ENCODE measurements around the gene DGKZ.
A peak's percentile ranks its signal among the peaks of the same experiment; 100 is the strongest.
"Not testable (repeated sequence)": the region's sequence is repeated elsewhere in the genome, so short reads cannot be mapped to it uniquely, and the experiment has no call there.

DGKZ gene

GRCh38 chr11:46367244-46367915 is 20.1 kb downstream of the DGKZ start:
- no peak overlapping the region for H3K27ac ChIP-seq
- TF ChIP-seq CTCF (IDR thresholded peaks at IDR 0.05) (peak; percentile 82), ZFX (IDR thresholded peaks at IDR 0.05; ENCODE audit: borderline replicate concordance) (no peak)

DNA sequence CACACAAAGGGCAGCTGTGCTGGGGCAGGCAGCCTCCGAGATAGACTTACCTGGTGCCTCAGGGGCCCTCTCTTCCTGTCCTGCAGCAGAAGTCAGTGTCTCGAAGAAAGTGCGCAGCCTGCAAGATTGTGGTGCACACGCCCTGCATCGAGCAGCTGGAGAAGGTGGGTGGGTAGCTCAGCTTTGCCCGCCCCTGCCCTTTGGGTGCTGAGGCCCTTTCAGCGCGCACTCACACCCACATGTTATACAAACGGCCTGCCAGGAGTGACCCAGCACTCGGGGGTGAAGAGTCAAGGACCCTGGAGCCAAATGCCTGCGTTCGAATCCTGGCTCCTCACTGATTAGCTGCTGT is 20.6 kb downstream of the DGKZ start:
- TF ChIP-seq CTCF (IDR thresholded peaks at IDR 0.05), result peak; percentile 56
- no peak for TF ChIP-seq ZFX (IDR thresholded peaks at IDR 0.05; ENCODE audit: borderline replicate concordance)
- no peak overlapping the region for H3K27ac ChIP-seq

DNA sequence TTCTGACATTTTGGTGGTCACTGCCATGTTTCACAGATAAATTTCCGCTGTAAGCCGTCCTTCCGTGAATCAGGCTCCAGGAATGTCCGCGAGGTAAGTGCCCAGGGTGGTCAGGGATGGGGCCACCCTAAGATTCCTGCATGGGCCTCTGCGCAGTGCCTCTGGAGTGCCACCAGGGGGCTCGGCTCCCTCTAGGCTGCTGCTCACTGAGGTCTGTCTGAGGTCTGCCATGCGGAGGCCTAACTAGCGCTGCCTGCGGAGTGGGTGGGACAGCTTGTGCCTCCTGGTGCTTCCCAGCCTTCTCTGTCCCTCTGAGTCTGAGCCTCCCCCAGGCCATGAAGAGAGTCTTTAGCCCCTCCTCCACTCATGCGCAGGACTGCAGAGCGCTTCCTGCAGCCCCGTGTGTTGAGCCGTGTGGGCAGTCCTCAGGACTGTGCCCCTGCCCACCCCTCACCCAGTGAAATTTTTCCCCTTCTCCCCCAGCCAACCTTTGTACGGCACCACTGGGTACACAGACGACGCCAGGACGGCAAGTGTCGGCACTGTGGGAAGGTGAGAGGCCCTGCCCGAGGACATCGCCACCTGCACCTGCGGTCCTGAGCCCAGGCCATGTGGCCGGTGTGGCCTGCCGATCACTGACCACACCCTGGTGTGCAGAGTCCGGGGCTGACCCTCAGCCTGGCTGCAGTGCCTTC is 22.3 kb downstream of the DGKZ start:
- H3K27ac ChIP-seq, result no peak overlapping the region

GRCh38 chr11:46370253-46370652 is 23.0 kb downstream of the DGKZ start:
- H3K27ac ChIP-seq, result no peak overlapping the region
- no peak for TF ChIP-seq ZFX (IDR thresholded peaks at IDR 0.05; ENCODE audit: borderline replicate concordance)
- TF ChIP-seq CTCF (IDR thresholded peaks at IDR 0.05), result no peak

More for the DNA sequence above, 22.3 kb downstream of the DGKZ start:
- TF ChIP-seq CTCF (IDR thresholded peaks at IDR 0.05) (peak; percentile 92), ZFX (IDR thresholded peaks at IDR 0.05; ENCODE audit: borderline replicate concordance) (no peak)

DNA sequence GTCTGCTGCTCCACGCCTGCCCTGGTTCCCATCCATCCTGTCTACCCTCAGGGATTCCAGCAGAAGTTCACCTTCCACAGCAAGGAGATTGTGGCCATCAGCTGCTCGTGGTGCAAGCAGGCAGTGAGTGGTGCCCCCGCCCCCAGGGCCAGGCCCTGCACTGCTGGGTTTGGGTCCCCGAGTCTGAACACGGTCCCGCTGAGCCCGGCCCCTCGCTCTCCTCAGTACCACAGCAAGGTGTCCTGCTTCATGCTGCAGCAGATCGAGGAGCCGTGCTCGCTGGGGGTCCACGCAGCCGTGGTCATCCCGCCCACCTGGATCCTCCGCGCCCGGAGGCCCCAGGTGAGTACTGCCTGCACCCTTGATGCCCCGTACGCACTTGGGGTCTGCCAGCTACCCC is 24.0 kb downstream of the DGKZ start:
- H3K27ac ChIP-seq, result not testable (repeated sequence)

- TF ChIP-seq CTCF (IDR thresholded peaks at IDR 0.05), result no peak
- TF ChIP-seq ZFX (IDR thresholded peaks at IDR 0.05; ENCODE audit: borderline replicate concordance), result no peak
- H3K27ac ChIP-seq, result no peak overlapping the region
Measured at GRCh38 chr11:46372086-46372485, 24.8 kb downstream of the DGKZ start.

DNA sequence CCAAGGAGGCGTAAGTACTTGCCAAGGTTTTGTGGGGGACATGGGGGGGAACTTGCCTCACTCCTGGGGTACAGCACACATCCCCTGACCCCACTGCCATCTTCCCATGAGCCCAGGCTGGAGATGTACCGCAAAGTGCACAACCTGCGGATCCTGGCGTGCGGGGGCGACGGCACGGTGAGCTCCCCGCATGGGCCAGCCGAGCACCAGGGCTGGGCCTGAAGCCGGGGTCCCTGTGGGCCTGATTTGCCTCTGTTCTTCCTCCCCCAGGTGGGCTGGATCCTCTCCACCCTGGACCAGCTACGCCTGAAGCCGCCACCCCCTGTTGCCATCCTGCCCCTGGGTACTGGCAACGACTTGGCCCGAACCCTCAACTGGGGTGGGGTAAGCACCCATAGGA is 25.2 kb downstream of the DGKZ start:
- H3K27ac ChIP-seq, result not testable (repeated sequence)

DNA sequence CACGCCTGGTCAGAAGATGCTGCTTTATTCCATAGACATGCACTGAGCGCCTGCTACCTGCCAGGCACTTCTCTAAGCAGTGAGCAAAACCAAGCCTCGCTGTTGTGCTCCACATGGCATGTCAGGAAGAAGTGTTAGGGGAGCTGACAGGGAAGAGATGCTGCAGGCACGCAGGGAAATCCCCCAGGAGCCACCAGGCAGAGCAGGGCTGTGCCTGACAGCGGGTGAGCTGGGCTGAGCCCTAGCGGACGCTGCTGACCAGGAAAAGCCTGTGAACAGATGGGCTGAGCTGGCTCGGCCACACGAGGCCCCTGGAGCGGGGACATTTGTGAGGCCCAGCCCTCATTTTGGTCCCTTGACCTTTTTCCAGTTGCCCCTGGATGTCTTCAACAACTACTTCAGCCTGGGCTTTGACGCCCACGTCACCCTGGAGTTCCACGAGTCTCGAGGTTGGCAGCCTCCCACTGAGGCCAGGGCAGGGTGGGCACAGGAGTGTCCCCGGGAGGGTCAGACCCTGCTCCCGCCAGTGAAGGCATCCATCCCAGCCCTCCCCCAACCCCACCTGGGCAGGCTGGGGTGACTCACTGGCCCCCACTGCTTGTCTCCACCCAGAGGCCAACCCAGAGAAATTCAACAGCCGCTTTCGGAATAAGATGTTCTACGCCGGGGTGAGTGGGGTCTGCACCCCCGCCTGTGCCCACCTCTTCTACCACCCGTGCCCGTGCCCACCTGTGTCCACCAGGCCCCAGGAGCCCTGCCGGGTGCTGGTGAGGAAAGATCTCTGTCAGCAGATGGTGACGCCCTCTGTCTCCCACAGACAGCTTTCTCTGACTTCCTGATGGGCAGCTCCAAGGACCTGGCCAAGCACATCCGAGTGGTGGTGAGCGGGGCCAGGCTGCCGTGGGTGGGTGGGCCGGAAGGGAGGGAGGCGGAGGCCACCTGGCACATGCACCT is 26.8 kb downstream of the DGKZ start:
- H3K27ac ChIP-seq, result no peak overlapping the region
- TF ChIP-seq ZFX (IDR thresholded peaks at IDR 0.05; ENCODE audit: borderline replicate concordance), result no peak
- TF ChIP-seq CTCF (IDR thresholded peaks at IDR 0.05), result no peak

Measured in 22Rv1 (cell line).